SK-N-SH (cell line): ENCODE measurements around the gene INAVA. TPM values are rescaled to one million over a fixed set of nuclear protein-coding genes. Genes with fewer than 3 reads are reported as not detected.

ENCODE experiments used
- CTCF ChIA-PET: fragments of 300-600, 350-600 bp; formaldehyde crosslinking; extraction: SDS; loops from one replicate; lab custom pipeline; 2021; lab: Yijun Ruan, JAX
- POLR2A ChIA-PET: fragments of 350-600 bp; sonication (Branson Sonifier 250); formaldehyde crosslinking; extraction: SDS; loops from one replicate; lab custom pipeline; 2020; ENCODE audit warnings: antibody characterized with exemption, inconsistent platforms; lab: Yijun Ruan, JAX
- DNase-seq: peaks from one replicate; pipeline ENCODE4 v3.0.0; 2012
- H2AFZ ChIP-seq: fragments of 200-600 bp; sonication (generic); 2 replicates; pipeline ENCODE4 v1.8.1; 2016; ENCODE audit warnings: antibody characterized with exemption, mild to moderate bottlenecking, low read depth
- H3F3A ChIP-seq: fragments of 200-600 bp; sonication (generic); replicated peaks from 2 replicates; pipeline ENCODE3; 2016; ENCODE audit warnings: antibody characterized with exemption, mild to moderate bottlenecking; ENCODE audit not compliant: insufficient read depth
- H3K27ac ChIP-seq, 2 experiments: fragments of 200-500 bp in 1 of 2; fragments of 200-600 bp in 1 of 2; sonication (Bioruptor generic) in 1 of 2; sonication (generic), shearing (Covaris generic) in 1 of 2; 2 replicates each; pipeline versions ENCODE4 v1.5.1 to v1.6.1; 2014 to 2016; ENCODE audit warnings: low read depth in 2 of 2, inconsistent platforms in 1 of 2, low read length in 1 of 2, mild to moderate bottlenecking in 1 of 2, mixed read lengths in 1 of 2
- H3K27me3 ChIP-seq: fragments of 200-600 bp; sonication (generic), shearing (Covaris generic); 2 replicates; pipeline ENCODE4 v1.6.1; 2016; ENCODE audit warnings: mixed run types; ENCODE audit not compliant: insufficient read depth
- H3K36me3 ChIP-seq, 2 experiments: fragments of 200-500 bp in 1 of 2; fragments of 200-600 bp in 1 of 2; sonication (Bioruptor generic) in 1 of 2; sonication (generic) in 1 of 2; replicated peaks in 1 of 2; 2 replicates each; pipeline versions ENCODE3 to v1.5.1; 2014 to 2016; ENCODE audit warnings: low read length in 1 of 2, mild to moderate bottlenecking in 1 of 2; ENCODE audit not compliant: insufficient read depth in 2 of 2, control insufficient read depth in 1 of 2
- H3K4me1 ChIP-seq, 2 experiments: fragments of 200-500 bp in 1 of 2; fragments of 200-600 bp in 1 of 2; sonication (Bioruptor generic) in 1 of 2; sonication (generic), shearing (Covaris generic) in 1 of 2; 2 replicates each; pipeline versions ENCODE4 v1.5.1 to v1.6.1; 2014 to 2016; ENCODE audit warnings: low read depth in 1 of 2, low read length in 1 of 2, mixed run types in 1 of 2; ENCODE audit not compliant: insufficient read depth in 2 of 2, control insufficient read depth in 1 of 2
- H3K4me2 ChIP-seq: fragments of 200-600 bp; sonication (generic), shearing (Covaris generic); 2 replicates; pipeline ENCODE4 v1.6.1; 2017; ENCODE audit warnings: mixed run types
- H3K4me3 ChIP-seq, 2 experiments: fragments of 200-500 bp in 1 of 2; fragments of 200-600 bp in 1 of 2; sonication (Bioruptor generic) in 1 of 2; sonication (generic), shearing (Covaris generic) in 1 of 2; 2 replicates each; pipeline versions ENCODE4 v1.5.1 to v1.8.1; 2014 to 2016; ENCODE audit warnings: low read depth in 2 of 2, inconsistent platforms in 1 of 2, low read length in 1 of 2, mild to moderate bottlenecking in 1 of 2, mixed read lengths in 1 of 2, moderate library complexity in 1 of 2
- H3K79me2 ChIP-seq: fragments of 200-600 bp; sonication (generic); 2 replicates; pipeline ENCODE4 v1.8.1; 2017; ENCODE audit warnings: mild to moderate bottlenecking; ENCODE audit not compliant: insufficient read depth
- H3K9ac ChIP-seq: fragments of 200-600 bp; sonication (generic); 2 replicates; pipeline ENCODE4 v1.6.1; 2017; ENCODE audit warnings: mixed run types
- H3K9me2 ChIP-seq: fragments of 200-600 bp; sonication (generic); 2 replicates; pipeline ENCODE4 v1.6.1; 2017; ENCODE audit warnings: mixed run types
- H3K9me3 ChIP-seq: fragments of 200-600 bp; sonication (generic); 2 replicates; pipeline ENCODE4 v1.6.1; 2017; ENCODE audit warnings: mixed run types, mild to moderate bottlenecking, moderate library complexity
- H4K20me1 ChIP-seq: fragments of 200-600 bp; sonication (generic); 2 replicates; pipeline ENCODE4 v1.6.1; 2017; ENCODE audit warnings: mild to moderate bottlenecking, mixed run types; ENCODE audit not compliant: insufficient read depth
- CHD2 ChIP-seq: fragments of 150-350 bp; IDR thresholded peaks from 2 replicates; pipeline ENCODE4 v1.6.1; 2018; ENCODE audit warnings: low read length; ENCODE audit not compliant: partially characterized antibody
- FOSL2 ChIP-seq: IDR thresholded peaks from 2 replicates; pipeline ENCODE4 v1.4.0; 2012; ENCODE audit warnings: low read depth, mild to moderate bottlenecking, moderate library complexity, borderline replicate concordance
- FOXJ3 ChIP-seq: sonication (generic); formaldehyde crosslinking; IDR thresholded peaks from 2 replicates; pipeline ENCODE4 v1.5.1; 2020; ENCODE audit warnings: mild to moderate bottlenecking, missing genetic modification reagents
- GABPA ChIP-seq: IDR thresholded peaks from 2 replicates; pipeline ENCODE4 v1.4.0; 2012; ENCODE audit warnings: low read depth, mild to moderate bottlenecking
- GATA2 ChIP-seq: sonication (generic); formaldehyde crosslinking; IDR thresholded peaks from 2 replicates; pipeline ENCODE4 v1.5.0; 2020; ENCODE audit warnings: mild to moderate bottlenecking, missing genetic modification reagents
- IRF3 ChIP-seq: fragments of 150-350 bp; IDR thresholded peaks from 2 replicates; pipeline ENCODE4 v1.6.1; 2016; ENCODE audit warnings: mild to moderate bottlenecking, low read depth, low read length
- MEF2A ChIP-seq: IDR thresholded peaks from 2 replicates; pipeline ENCODE4 v1.4.0; 2012; ENCODE audit warnings: low read depth, borderline replicate concordance
- MXI1 ChIP-seq: IDR thresholded peaks from 2 replicates; pipeline ENCODE4 v1.6.1; 2012; ENCODE audit warnings: mild to moderate bottlenecking, low read depth, low read length, improper control_type of control experiment
- NFIC ChIP-seq: IDR thresholded peaks from 2 replicates; pipeline ENCODE4 v1.4.0; 2012; ENCODE audit warnings: borderline replicate concordance
- NRF1 ChIP-seq: IDR thresholded peaks from 2 replicates; pipeline ENCODE4 v1.6.1; 2012; ENCODE audit warnings: low read depth, mild to moderate bottlenecking, low read length
- POLR2AphosphoS5 ChIP-seq: IDR thresholded peaks from 2 replicates; pipeline ENCODE4 v1.6.1; 2012; ENCODE audit warnings: low read depth, low read length
- RAD21 ChIP-seq: IDR thresholded peaks from 2 replicates; pipeline ENCODE4 v1.6.1; 2012; ENCODE audit warnings: mild to moderate bottlenecking, low read length
- RCOR1 ChIP-seq: fragments of 150-350 bp; IDR thresholded peaks from 2 replicates; pipeline ENCODE4 v1.6.1; 2017; ENCODE audit warnings: antibody characterized with exemption, low read length
- REST ChIP-seq: IDR thresholded peaks from 2 replicates; pipeline ENCODE4 v1.6.1; 2012; ENCODE audit warnings: mild to moderate bottlenecking, low read depth, low read length, moderate library complexity
- RFX5 ChIP-seq: IDR thresholded peaks from 2 replicates; pipeline ENCODE4 v1.6.1; 2012; ENCODE audit warnings: mild to moderate bottlenecking, improper control_type of control experiment, low read length
- RXRA ChIP-seq: IDR thresholded peaks from 2 replicates; pipeline ENCODE4 v1.4.0; 2012; ENCODE audit warnings: low read depth, mild to moderate bottlenecking, borderline replicate concordance
- SIN3A ChIP-seq: IDR thresholded peaks from 2 replicates; pipeline ENCODE4 v1.6.1; 2012; ENCODE audit warnings: low read depth, mild to moderate bottlenecking, low read length, moderate library complexity, borderline replicate concordance
- SMC3 ChIP-seq: IDR thresholded peaks from 2 replicates; pipeline ENCODE4 v1.6.1; 2012; ENCODE audit warnings: low read depth, low read length, improper control_type of control experiment
- TAF1 ChIP-seq: IDR thresholded peaks from 2 replicates; pipeline ENCODE4 v1.6.1; 2012; ENCODE audit warnings: low read depth, mild to moderate bottlenecking, low read length, moderate library complexity, borderline replicate concordance
- TCF12 ChIP-seq: IDR thresholded peaks from 2 replicates; pipeline ENCODE4 v1.4.0; 2012
- USF2 ChIP-seq: fragments of 150-350 bp; IDR thresholded peaks from 2 replicates; pipeline ENCODE4 v1.6.1; 2017; ENCODE audit warnings: antibody characterized with exemption, low read length, low read depth, borderline replicate concordance
- WGBS: methylation state at CpG from one replicate; pipeline ENCODE4 v1.1.6; 2017; ENCODE audit warnings: low lambda C conversion rate; 5-methylcytosine and 5-hydroxymethylcytosine counted together
- polyA plus RNA-seq, 3 experiments: library from polyadenylated mRNA; depleted of rRNA; stranded (reverse); fragments of >200 nt; gene quantifications; 2 replicates each; pipeline ENCODE4 v1.2.3, GENCODE V29; 2012

Gene INAVA
- polyA plus RNA-seq, 1 of the 3 experiments (the other 2 are of a cell fraction): 0.12 TPM

- TF ChIP-seq FOSL2 (no peak), GATA2 (no peak), NFIC (no peak), RXRA (no peak), MEF2A (no peak), GABPA (no peak), NRF1 (no peak), IRF3 (no peak), RCOR1 (no peak)
- TF ChIP-seq, all 33 proteins: peak for 0
Measured at GRCh38 chr1:200887036-200887435, 7.7 kb upstream of the INAVA start (continued).

- POLR2A ChIA-PET: no interaction called here
Measured at GRCh38 chr1:200887772-200888348, 6.8 kb upstream of the INAVA start.

GRCh38 chr1:200888349-200888838 is 6.3 kb upstream of the INAVA start:
- no peak for DNase-seq
- ChIA-PET POLR2A (no interaction called here), CTCF (interaction anchor here (0.6 to 1.0 kb wide), 3 partner anchors 50 to 91 kb away, joined by 3 to 4 read pairs (median 3); no protein-coding TSS in a partner anchor)
- no peak overlapping the region for H3K4me2 ChIP-seq
- peaks cover 0 to 3% of the 10 kb centered on the region in 2 experiments; a peak in 1 of 4 replicates for H3K4me1 ChIP-seq
- no peaks in the 10 kb centered on the region for H3F3A ChIP-seq
- H3K79me2 ChIP-seq: no peaks in the 10 kb centered on the region
- H3K4me3 ChIP-seq: no peak overlapping the region
- no peaks in the 10 kb centered on the region for H3K36me3 ChIP-seq
- H3K27ac ChIP-seq: no peak overlapping the region
- no peaks in the 10 kb centered on the region for H3K9me2 ChIP-seq
- no peak overlapping the region for H3K9ac ChIP-seq
- H3K27me3 ChIP-seq: no peaks in the 10 kb centered on the region
- H4K20me1 ChIP-seq: no peaks in the 10 kb centered on the region
- no peaks in the 10 kb centered on the region for H3K9me3 ChIP-seq
- WGBS: 89% methylated on average over 5 of the region's 7 CpGs
- H2AFZ ChIP-seq: no peak overlapping the region
- TF ChIP-seq TCF12: no peak
- TF ChIP-seq TAF1: no peak
- TF ChIP-seq REST: no peak
- TF ChIP-seq FOSL2: no peak
- no peak for TF ChIP-seq CHD2
- no peak for TF ChIP-seq SMC3
- no peak for TF ChIP-seq SIN3A
- TF ChIP-seq FOXJ3 (CRISPR knock-in tag): no peak
- no peak for TF ChIP-seq MXI1
- TF ChIP-seq USF2: no peak
- TF ChIP-seq POLR2AphosphoS5: no peak
- no peak for TF ChIP-seq RFX5
- TF ChIP-seq RCOR1: no peak
- no peak for TF ChIP-seq RAD21

More at GRCh38 chr1:200887772-200888348, 6.8 kb upstream of the INAVA start:
- no peaks in the 10 kb centered on the region for H3K79me2 ChIP-seq
- H3K4me2 ChIP-seq: no peak overlapping the region
- no peak overlapping the region for H2AFZ ChIP-seq
- no peaks in the 10 kb centered on the region for H3F3A ChIP-seq
- CTCF ChIA-PET: interaction anchor here (0.6 to 1.0 kb wide), 3 partner anchors 50 to 92 kb away, joined by 3 to 4 read pairs (median 3); no protein-coding TSS in a partner anchor
- no peaks in the 10 kb centered on the region for H3K36me3 ChIP-seq
- no peak overlapping the region for H3K27ac ChIP-seq
- no peaks in the 10 kb centered on the region for H3K9me3 ChIP-seq
- WGBS: 85% methylated on average over 7 of the region's 9 CpGs
- TF ChIP-seq RAD21: no peak
- H3K4me3 ChIP-seq: no peak overlapping the region
- no peaks in the 10 kb centered on the region for H3K9me2 ChIP-seq
- no peaks in the 10 kb centered on the region for H3K27me3 ChIP-seq
- DNase-seq: no peak
- no peaks in the 10 kb centered on the region for H4K20me1 ChIP-seq
- peaks cover 0 to 3% of the 10 kb centered on the region in 2 experiments; a peak in 1 of 4 replicates for H3K4me1 ChIP-seq
- no peak overlapping the region for H3K9ac ChIP-seq
